ENCODE measurements around the gene HSD17B11. TPM values are rescaled to one million over a fixed set of nuclear protein-coding genes. Genes with fewer than 3 reads are reported as not detected.

Gene HSD17B11
- total RNA-seq, 1 experiment from 2014 or later = 14.0 TPM

DNA sequence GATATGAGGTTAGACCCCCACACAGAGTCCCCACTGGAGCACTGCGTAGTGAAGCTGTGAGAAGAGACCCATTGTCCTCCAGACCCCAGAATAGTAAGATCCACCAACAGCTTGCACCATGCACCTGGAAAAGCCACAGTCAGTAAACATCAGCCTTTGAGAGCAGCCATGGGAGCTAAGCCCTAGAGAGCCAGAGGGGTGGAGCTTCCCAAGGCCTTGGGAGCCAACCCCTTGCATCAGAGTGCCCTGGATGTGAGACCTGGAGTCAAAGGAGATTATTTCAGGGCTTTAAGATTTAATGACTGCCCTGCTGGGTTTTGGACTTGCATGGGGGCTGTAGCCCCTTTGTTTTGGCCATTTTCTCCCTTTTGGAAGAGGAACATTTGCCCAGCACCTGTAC, 104.0 kb downstream of the HSD17B11 start (continued):
- TF ChIP-seq, protein P1, sequence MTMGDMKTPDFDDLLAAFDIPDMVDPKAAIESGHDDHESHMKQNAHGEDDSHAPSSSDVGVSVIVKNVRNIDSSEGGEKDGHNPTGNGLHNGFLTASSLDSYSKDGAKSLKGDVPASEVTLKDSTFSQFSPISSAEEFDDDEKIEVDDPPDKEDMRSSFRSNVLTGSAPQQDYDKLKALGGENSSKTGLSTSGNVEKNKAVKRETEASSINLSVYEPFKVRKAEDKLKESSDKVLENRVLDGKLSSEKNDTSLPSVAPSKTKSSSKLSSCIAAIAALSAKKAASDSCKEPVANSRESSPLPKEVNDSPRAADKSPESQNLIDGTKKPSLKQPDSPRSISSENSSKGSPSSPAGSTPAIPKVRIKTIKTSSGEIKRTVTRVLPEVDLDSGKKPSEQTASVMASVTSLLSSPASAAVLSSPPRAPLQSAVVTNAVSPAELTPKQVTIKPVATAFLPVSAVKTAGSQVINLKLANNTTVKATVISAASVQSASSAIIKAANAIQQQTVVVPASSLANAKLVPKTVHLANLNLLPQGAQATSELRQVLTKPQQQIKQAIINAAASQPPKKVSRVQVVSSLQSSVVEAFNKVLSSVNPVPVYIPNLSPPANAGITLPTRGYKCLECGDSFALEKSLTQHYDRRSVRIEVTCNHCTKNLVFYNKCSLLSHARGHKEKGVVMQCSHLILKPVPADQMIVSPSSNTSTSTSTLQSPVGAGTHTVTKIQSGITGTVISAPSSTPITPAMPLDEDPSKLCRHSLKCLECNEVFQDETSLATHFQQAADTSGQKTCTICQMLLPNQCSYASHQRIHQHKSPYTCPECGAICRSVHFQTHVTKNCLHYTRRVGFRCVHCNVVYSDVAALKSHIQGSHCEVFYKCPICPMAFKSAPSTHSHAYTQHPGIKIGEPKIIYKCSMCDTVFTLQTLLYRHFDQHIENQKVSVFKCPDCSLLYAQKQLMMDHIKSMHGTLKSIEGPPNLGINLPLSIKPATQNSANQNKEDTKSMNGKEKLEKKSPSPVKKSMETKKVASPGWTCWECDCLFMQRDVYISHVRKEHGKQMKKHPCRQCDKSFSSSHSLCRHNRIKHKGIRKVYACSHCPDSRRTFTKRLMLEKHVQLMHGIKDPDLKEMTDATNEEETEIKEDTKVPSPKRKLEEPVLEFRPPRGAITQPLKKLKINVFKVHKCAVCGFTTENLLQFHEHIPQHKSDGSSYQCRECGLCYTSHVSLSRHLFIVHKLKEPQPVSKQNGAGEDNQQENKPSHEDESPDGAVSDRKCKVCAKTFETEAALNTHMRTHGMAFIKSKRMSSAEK (CRISPR knock-in tag; IDR thresholded peaks at IDR 0.05; ENCODE audit: borderline replicate concordance) = no peak
- TF ChIP-seq SP1 (CRISPR knock-in tag; conservative IDR thresholded peaks at IDR 0.05) (no peak), MXD4 (CRISPR knock-in tag; IDR thresholded peaks at IDR 0.05; ENCODE audit: borderline replicate concordance) (no peak), NR2C2 (CRISPR knock-in tag; IDR thresholded peaks at IDR 0.05) (no peak), ATF1 (CRISPR knock-in tag; IDR thresholded peaks at IDR 0.05) (no peak), NFATC4 (CRISPR knock-in tag; IDR thresholded peaks at IDR 0.05) (no peak), ZNF416 (CRISPR knock-in tag; IDR thresholded peaks at IDR 0.05) (no peak)
- TF ChIP-seq, protein P2, sequence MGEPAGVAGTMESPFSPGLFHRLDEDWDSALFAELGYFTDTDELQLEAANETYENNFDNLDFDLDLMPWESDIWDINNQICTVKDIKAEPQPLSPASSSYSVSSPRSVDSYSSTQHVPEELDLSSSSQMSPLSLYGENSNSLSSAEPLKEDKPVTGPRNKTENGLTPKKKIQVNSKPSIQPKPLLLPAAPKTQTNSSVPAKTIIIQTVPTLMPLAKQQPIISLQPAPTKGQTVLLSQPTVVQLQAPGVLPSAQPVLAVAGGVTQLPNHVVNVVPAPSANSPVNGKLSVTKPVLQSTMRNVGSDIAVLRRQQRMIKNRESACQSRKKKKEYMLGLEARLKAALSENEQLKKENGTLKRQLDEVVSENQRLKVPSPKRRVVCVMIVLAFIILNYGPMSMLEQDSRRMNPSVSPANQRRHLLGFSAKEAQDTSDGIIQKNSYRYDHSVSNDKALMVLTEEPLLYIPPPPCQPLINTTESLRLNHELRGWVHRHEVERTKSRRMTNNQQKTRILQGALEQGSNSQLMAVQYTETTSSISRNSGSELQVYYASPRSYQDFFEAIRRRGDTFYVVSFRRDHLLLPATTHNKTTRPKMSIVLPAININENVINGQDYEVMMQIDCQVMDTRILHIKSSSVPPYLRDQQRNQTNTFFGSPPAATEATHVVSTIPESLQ (CRISPR knock-in tag; IDR thresholded peaks at IDR 0.05) = no peak
- TF ChIP-seq, protein P3, sequence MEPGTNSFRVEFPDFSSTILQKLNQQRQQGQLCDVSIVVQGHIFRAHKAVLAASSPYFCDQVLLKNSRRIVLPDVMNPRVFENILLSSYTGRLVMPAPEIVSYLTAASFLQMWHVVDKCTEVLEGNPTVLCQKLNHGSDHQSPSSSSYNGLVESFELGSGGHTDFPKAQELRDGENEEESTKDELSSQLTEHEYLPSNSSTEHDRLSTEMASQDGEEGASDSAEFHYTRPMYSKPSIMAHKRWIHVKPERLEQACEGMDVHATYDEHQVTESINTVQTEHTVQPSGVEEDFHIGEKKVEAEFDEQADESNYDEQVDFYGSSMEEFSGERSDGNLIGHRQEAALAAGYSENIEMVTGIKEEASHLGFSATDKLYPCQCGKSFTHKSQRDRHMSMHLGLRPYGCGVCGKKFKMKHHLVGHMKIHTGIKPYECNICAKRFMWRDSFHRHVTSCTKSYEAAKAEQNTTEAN (CRISPR knock-in tag; IDR thresholded peaks at IDR 0.05) = no peak

Small RNAs within 50 kb of the gene (microRNA-seq; reads per million reads assigned to microRNA genes)
- gene MIR5705 (ENCODE audit: borderline number of aligned reads) = not detected

Other genes starting within 250 kb of the HSD17B11 start
- 6.5 to 7.3 TPM (median 6.8 TPM) in 3 replicates for gene KLHL8, start 170.6 kb downstream of the HSD17B11 start, total RNA-seq (2021)
- 0.07 to 0.25 TPM in 2 of 3 replicates, not detected in the other for gene HSD17B13, start 68.3 kb downstream of the HSD17B11 start, total RNA-seq (2021)
- gene NUDT9, start 31.4 kb upstream of the HSD17B11 start, total RNA-seq (2021) = 25.4 to 33.3 TPM (median 27.2 TPM) in 3 replicates
- 0.82 to 0.89 TPM (median 0.85 TPM) in 3 replicates for gene SPARCL1, start 138.2 kb upstream of the HSD17B11 start, total RNA-seq (2021)
- not detected in 3 replicates for gene DSPP, start 217.3 kb upstream of the HSD17B11 start, total RNA-seq (2021)